NCI-H526 treated with DMSO at 0.1 percent for 48 hours (cell line): ENCODE data around the gene AP1B1.
"Not testable (repeated sequence)": the region's sequence is repeated elsewhere in the genome, so short reads cannot be mapped to it uniquely, and the experiment has no call there.

ENCODE experiments used
- DNase-seq: peaks from one replicate; lab custom pipeline; 2025; lab: John Stamatoyannopoulos, UW

AP1B1 gene

GRCh38 chr22:29386708-29387107, 1.7 kb downstream of the AP1B1 start:
- DNase-seq: no peak

- no peak for DNase-seq
These were observed 2.6 kb downstream of the AP1B1 start for GRCh38 chr22:29385748-29386147.

GRCh38 chr22:29385151-29385704, 3.1 kb downstream of the AP1B1 start:
- DNase-seq: no peak

- no peak for DNase-seq
These were observed 4.6 kb downstream of the AP1B1 start for GRCh38 chr22:29383740-29384139.

- no peak for DNase-seq
These were observed 5.6 kb downstream of the AP1B1 start for GRCh38 chr22:29382580-29383302.

GRCh38 chr22:29380856-29381255, 7.5 kb downstream of the AP1B1 start:
- DNase-seq: no peak

- no peak for DNase-seq
These were observed 8.2 kb downstream of the AP1B1 start for GRCh38 chr22:29380032-29380781.

GRCh38 chr22:29379258-29379657, 9.1 kb downstream of the AP1B1 start:
- no peak for DNase-seq

GRCh38 chr22:29377979-29378378, 10.4 kb downstream of the AP1B1 start:
- no peak for DNase-seq

- not testable (repeated sequence) for DNase-seq
These were observed 11.7 kb downstream of the AP1B1 start for GRCh38 chr22:29376705-29377104.

GRCh38 chr22:29375398-29376076, 12.8 kb downstream of the AP1B1 start:
- DNase-seq: no peak

GRCh38 chr22:29374806-29375205, 13.6 kb downstream of the AP1B1 start:
- not testable (repeated sequence) for DNase-seq

GRCh38 chr22:29374401-29374800, 14.0 kb downstream of the AP1B1 start:
- DNase-seq: no peak

GRCh38 chr22:29370537-29370936, 17.8 kb downstream of the AP1B1 start:
- no peak for DNase-seq

GRCh38 chr22:29369460-29369859, 18.9 kb downstream of the AP1B1 start:
- no peak for DNase-seq

- no peak for DNase-seq
These were observed 28.9 kb downstream of the AP1B1 start for GRCh38 chr22:29359469-29359868.

- DNase-seq: not testable (repeated sequence)
These were observed 31.0 kb downstream of the AP1B1 start for GRCh38 chr22:29357193-29357890.

GRCh38 chr22:29353860-29354259, 34.5 kb downstream of the AP1B1 start:
- DNase-seq: no peak

- DNase-seq: no peak
These were observed 35.1 kb downstream of the AP1B1 start for GRCh38 chr22:29353286-29353685.

GRCh38 chr22:29352778-29353177, 35.6 kb downstream of the AP1B1 start:
- no peak for DNase-seq

GRCh38 chr22:29351891-29352290, 36.5 kb downstream of the AP1B1 start:
- DNase-seq: no peak

GRCh38 chr22:29351042-29351441, 37.3 kb downstream of the AP1B1 start:
- no peak for DNase-seq
